ENCODE measurements around the gene PPM1J. TPM values are rescaled to one million over a fixed set of nuclear protein-coding genes. Genes with fewer than 3 reads are reported as not detected.

Gene PPM1J
- total RNA-seq, 1 donor from 2014 or later: 1.4 TPM

- no peak for DNase-seq (ENCODE audit: low read depth, low spot score)
- Mint-ChIP-seq H3K36me3 (ENCODE audit: low read depth) (no peaks in the 10 kb centered on the region), H3K27ac (ENCODE audit: unreplicated experiment) (no peak overlapping the region), H3K27me3 (ENCODE audit: low read depth) (peaks cover 64% of the 10 kb centered on the region), H3K4me3 (peak overlapping the region; percentile 75), H3K4me1 (peaks cover 21% of the 10 kb centered on the region), H3K9me3 (no peaks in the 10 kb centered on the region)
- TF ChIP-seq, protein P1, sequence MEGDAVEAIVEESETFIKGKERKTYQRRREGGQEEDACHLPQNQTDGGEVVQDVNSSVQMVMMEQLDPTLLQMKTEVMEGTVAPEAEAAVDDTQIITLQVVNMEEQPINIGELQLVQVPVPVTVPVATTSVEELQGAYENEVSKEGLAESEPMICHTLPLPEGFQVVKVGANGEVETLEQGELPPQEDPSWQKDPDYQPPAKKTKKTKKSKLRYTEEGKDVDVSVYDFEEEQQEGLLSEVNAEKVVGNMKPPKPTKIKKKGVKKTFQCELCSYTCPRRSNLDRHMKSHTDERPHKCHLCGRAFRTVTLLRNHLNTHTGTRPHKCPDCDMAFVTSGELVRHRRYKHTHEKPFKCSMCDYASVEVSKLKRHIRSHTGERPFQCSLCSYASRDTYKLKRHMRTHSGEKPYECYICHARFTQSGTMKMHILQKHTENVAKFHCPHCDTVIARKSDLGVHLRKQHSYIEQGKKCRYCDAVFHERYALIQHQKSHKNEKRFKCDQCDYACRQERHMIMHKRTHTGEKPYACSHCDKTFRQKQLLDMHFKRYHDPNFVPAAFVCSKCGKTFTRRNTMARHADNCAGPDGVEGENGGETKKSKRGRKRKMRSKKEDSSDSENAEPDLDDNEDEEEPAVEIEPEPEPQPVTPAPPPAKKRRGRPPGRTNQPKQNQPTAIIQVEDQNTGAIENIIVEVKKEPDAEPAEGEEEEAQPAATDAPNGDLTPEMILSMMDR (conservative IDR thresholded peaks at IDR 0.05): no peak
Measured at GRCh38 chr1:112713466-112714312, 1.4 kb downstream of the PPM1J start.

DNA sequence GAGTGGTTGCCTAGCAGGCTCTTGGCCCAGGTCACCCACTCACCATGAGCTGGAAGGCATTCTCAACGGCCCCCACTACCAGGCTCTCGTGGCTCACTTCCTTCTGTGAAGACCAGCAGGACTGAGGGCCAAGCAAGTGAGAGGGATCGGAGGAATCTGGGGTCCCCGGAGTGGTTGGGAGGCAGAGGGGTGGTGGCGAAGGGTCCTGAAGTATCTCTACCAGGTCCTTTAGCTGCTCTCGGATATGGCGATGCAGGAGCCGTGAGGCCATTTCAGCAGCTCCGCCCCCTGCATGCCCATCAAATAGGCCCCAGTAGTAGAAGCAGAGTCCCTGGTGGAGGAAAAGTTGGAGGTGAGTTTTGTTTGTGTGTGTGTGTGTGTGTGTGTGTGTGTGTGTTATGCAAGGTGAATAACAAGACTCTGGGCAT, 2.4 kb downstream of the PPM1J start:
- Mint-ChIP-seq H3K36me3 (ENCODE audit: low read depth) (no peaks in the 10 kb centered on the region), H3K27ac (ENCODE audit: unreplicated experiment) (no peak overlapping the region), H3K4me3 (peak overlapping the region; percentile 75), H3K4me1 (peaks cover 23% of the 10 kb centered on the region), H3K27me3 (ENCODE audit: low read depth) (peaks cover 64% of the 10 kb centered on the region), H3K9me3 (no peaks in the 10 kb centered on the region)
- DNase-seq (ENCODE audit: low read depth, low spot score): no peak
- TF ChIP-seq, protein P1 (conservative IDR thresholded peaks at IDR 0.05): no peak

DNA sequence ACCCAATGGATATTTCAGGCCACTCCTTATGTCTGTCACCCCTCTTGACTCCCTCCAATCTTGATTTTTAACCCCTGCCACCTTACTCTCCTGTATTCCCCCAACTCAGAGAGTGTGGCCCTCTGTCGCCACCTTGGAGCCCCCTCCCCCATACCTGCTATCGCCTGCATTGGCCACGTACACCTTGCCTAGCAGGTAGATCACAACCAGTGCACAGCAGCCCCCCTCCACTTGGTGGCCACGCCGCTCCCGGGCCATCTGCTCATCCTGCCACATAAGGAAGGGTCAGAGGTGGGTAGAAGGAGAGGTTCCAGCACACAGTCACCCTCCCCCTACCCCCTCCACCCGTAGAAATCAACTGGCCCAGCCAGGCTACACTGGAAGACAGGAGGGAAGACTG, 2.9 kb downstream of the PPM1J start:
- peaks cover 27% of the 10 kb centered on the region for H3K4me1 Mint-ChIP-seq
- no peaks in the 10 kb centered on the region for H3K36me3 Mint-ChIP-seq (ENCODE audit: low read depth)
- DNase-seq (ENCODE audit: low read depth, low spot score): no peak
- H3K4me3 Mint-ChIP-seq: peak overlapping the region; percentile 75
- no peak overlapping the region for H3K27ac Mint-ChIP-seq (ENCODE audit: unreplicated experiment)
- H3K9me3 Mint-ChIP-seq: no peaks in the 10 kb centered on the region
- TF ChIP-seq, protein P1 (conservative IDR thresholded peaks at IDR 0.05): no peak
- peaks cover 64% of the 10 kb centered on the region for H3K27me3 Mint-ChIP-seq (ENCODE audit: low read depth)

- Mint-ChIP-seq H3K4me3 (peak overlapping the region; percentile 26), H3K9me3 (no peaks in the 10 kb centered on the region), H3K27me3 (ENCODE audit: low read depth) (peaks cover 64% of the 10 kb centered on the region), H3K27ac (ENCODE audit: unreplicated experiment) (no peak overlapping the region), H3K4me1 (peaks cover 27% of the 10 kb centered on the region), H3K36me3 (ENCODE audit: low read depth) (no peaks in the 10 kb centered on the region)
- TF ChIP-seq, protein P1 (conservative IDR thresholded peaks at IDR 0.05): no peak
- no peak for DNase-seq (ENCODE audit: low read depth, low spot score)
Measured at GRCh38 chr1:112711670-112712069, 3.5 kb downstream of the PPM1J start.

DNA sequence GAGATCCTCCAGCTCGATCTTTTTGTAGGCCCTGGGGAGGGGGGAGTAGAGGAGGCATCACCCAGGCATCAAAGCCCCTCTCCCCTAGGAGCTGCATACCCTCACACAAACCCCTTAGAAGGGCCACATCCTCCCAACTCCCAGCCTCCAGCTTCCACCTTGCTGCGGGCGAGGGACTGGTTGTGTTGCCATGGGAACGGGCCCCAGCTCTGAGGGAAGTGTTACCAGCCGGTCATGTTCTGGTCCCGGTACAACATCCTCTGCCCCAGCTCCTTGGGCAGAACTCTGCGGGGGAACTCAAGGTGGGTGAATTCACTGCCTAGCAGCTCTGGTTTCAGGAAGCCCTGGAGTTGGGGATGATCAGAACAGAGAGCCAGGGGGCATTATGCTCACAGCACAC, 4.1 kb downstream of the PPM1J start:
- Mint-ChIP-seq H3K4me3 (peak overlapping the region; percentile 26), H3K27ac (ENCODE audit: unreplicated experiment) (no peak overlapping the region), H3K27me3 (ENCODE audit: low read depth) (peaks cover 59% of the 10 kb centered on the region), H3K36me3 (ENCODE audit: low read depth) (no peaks in the 10 kb centered on the region), H3K9me3 (no peaks in the 10 kb centered on the region), H3K4me1 (peaks cover 27% of the 10 kb centered on the region)
- TF ChIP-seq, protein P1 (conservative IDR thresholded peaks at IDR 0.05): no peak
- DNase-seq (ENCODE audit: low read depth, low spot score): no peak
